HepG2 (cell line): ENCODE results near the gene TIMELESS. TPM values are rescaled to one million over a fixed set of nuclear protein-coding genes. Genes with fewer than 3 reads are reported as not detected.
A peak's percentile ranks its signal among the peaks of the same experiment; 100 is the strongest.

Experiments
- ATAC-seq: fragments of 200-7000 bp; cut with Tn5 transposase; 3 replicates; pipeline ENCODE4 v1.9.1; 2020; ENCODE audit warnings: mild to moderate bottlenecking, moderate library complexity
- BruUV-seq: library from RNA; stranded (reverse); fragments of 400-500 nt; replicated peaks from 2 replicates; lab custom pipeline; 2021; lab: Mats Ljungman, UMichigan
- CTCF ChIA-PET: fragments of 300-600 bp; formaldehyde crosslinking; extraction: SDS; loops from one replicate; lab custom pipeline; 2021; ENCODE audit warnings: low total read pairs, inconsistent platforms, low intra/inter-chr PET ratio; lab: Yijun Ruan, JAX
- POLR2A ChIA-PET: fragments of 350-600 bp; sonication (Branson Sonifier 250); formaldehyde crosslinking; loops from one replicate; lab custom pipeline; 2020; ENCODE audit warnings: antibody characterized with exemption, inconsistent platforms; lab: Yijun Ruan, JAX
- DNase-seq: peaks from one replicate; pipeline ENCODE4 v3.0.0-alpha.2; 2015; ENCODE audit warnings: low spot score
- FAIRE-seq: peaks from 3 replicates; lab custom pipeline; 2011; peaks lifted over from hg19 to GRCh38; lab: Jason Lieb, UNC
- H2AFZ ChIP-seq: one replicate; pipeline ENCODE4 v1.6.1; 2011; ENCODE audit warnings: low read length, inconsistent platforms
- H3K27ac ChIP-seq: fragments of 300-600 bp; 3 replicates; pipeline ENCODE4 v1.8.0; 2011; ENCODE audit warnings: mixed run types, mild to moderate bottlenecking, mixed read lengths, low read length, inconsistent platforms; ENCODE audit not compliant: insufficient read depth; ENCODE audit errors: extremely low read length
- H3K27me3 ChIP-seq, 2 experiments: fragments of 200-600 bp in 1 of 2; 2 replicates in 1 of 2; 3 replicates in 1 of 2; pipeline versions ENCODE4 v1.6.0 to v1.8.0; 2011; ENCODE audit warnings: low read length in 2 of 2, mild to moderate bottlenecking in 2 of 2, moderate library complexity in 2 of 2, inconsistent platforms in 1 of 2; ENCODE audit not compliant: insufficient read depth in 2 of 2, control insufficient read depth in 1 of 2
- H3K36me3 ChIP-seq, 2 experiments: fragments of 200-600 bp in 1 of 2; replicated peaks in 1 of 2; 2 replicates in 1 of 2; 3 replicates in 1 of 2; pipeline versions ENCODE4 v1.5.1 to v1.8.0; 2011; ENCODE audit warnings: low read length in 2 of 2, inconsistent platforms in 1 of 2; ENCODE audit not compliant: insufficient read depth in 2 of 2, control insufficient read depth in 1 of 2
- H3K4me1 ChIP-seq: 2 replicates; pipeline ENCODE4 v1.5.1; 2012; ENCODE audit warnings: low read length, inconsistent platforms; ENCODE audit not compliant: insufficient read depth
- H3K4me2 ChIP-seq: 2 replicates; pipeline ENCODE4 v1.6.0; 2011; ENCODE audit warnings: low read depth, low read length, inconsistent platforms
- H3K4me3 ChIP-seq, 3 experiments: fragments of 200-600 bp in 1 of 3; sonication (generic), shearing (Covaris generic) in 1 of 3; replicated peaks in 1 of 3; 2 replicates each; pipeline ENCODE4 v1.5.1; 2011 to 2016; ENCODE audit warnings: low read length in 3 of 3, inconsistent platforms in 2 of 3, low read depth in 2 of 3, mild to moderate bottlenecking in 2 of 3, control low read depth in 1 of 3, mixed read lengths in 1 of 3; ENCODE audit not compliant: insufficient read depth in 1 of 3
- H3K79me2 ChIP-seq: one replicate; pipeline ENCODE4 v1.6.1; 2011; ENCODE audit warnings: low read length, inconsistent platforms; ENCODE audit not compliant: insufficient read depth
- H3K9ac ChIP-seq: 2 replicates; pipeline ENCODE4 v1.6.0; 2011; ENCODE audit warnings: mild to moderate bottlenecking, low read depth, low read length, inconsistent platforms; ENCODE audit not compliant: insufficient read depth
- H3K9me3 ChIP-seq: 2 replicates; pipeline ENCODE4 v1.5.1; 2012; ENCODE audit warnings: mild to moderate bottlenecking, low read length
- H4K20me1 ChIP-seq: 2 replicates; pipeline ENCODE4 v1.6.0; 2011; ENCODE audit warnings: inconsistent platforms, mild to moderate bottlenecking, low read length, moderate library complexity; ENCODE audit not compliant: insufficient read depth
- ATF1 ChIP-seq: IDR thresholded peaks from 2 replicates; pipeline ENCODE4 v1.6.1; 2016; ENCODE audit warnings: mild to moderate bottlenecking, control low read depth
- ELF1 ChIP-seq: sonication (generic); formaldehyde crosslinking; IDR thresholded peaks from 2 replicates; pipeline ENCODE4 v1.4.0; 2020; ENCODE audit warnings: missing genetic modification reagents
- HOXA3 ChIP-seq: sonication (generic); formaldehyde crosslinking; IDR thresholded peaks from 2 replicates; pipeline ENCODE4 v1.5.0; 2020; ENCODE audit warnings: missing genetic modification reagents
- NFYB ChIP-seq: sonication (generic); formaldehyde crosslinking; IDR thresholded peaks from 2 replicates; pipeline ENCODE4 v1.4.0; 2020; ENCODE audit warnings: missing genetic modification reagents
- PLSCR1 ChIP-seq: sonication (generic); formaldehyde crosslinking; IDR thresholded peaks from 2 replicates; pipeline ENCODE4 v1.5.0; 2020; ENCODE audit warnings: missing genetic modification reagents, mild to moderate bottlenecking, borderline replicate concordance
- REXO4 ChIP-seq: sonication (generic); formaldehyde crosslinking; IDR thresholded peaks from 2 replicates; pipeline ENCODE4 v1.8.0; 2022; ENCODE audit warnings: missing genetic modification reagents, mild to moderate bottlenecking, borderline replicate concordance
- SNAPC2 ChIP-seq: sonication (generic); formaldehyde crosslinking; IDR thresholded peaks from 2 replicates; pipeline ENCODE4 v1.8.1; 2022; ENCODE audit warnings: mild to moderate bottlenecking, missing genetic modification reagents
- SP4 ChIP-seq: sonication (generic); formaldehyde crosslinking; IDR thresholded peaks from 2 replicates; pipeline ENCODE4 v1.8.1; 2023; ENCODE audit warnings: mild to moderate bottlenecking, missing genetic modification reagents
- ZBTB46 ChIP-seq: sonication (generic); formaldehyde crosslinking; IDR thresholded peaks from 2 replicates; pipeline ENCODE4 v1.4.0; 2020; ENCODE audit warnings: mild to moderate bottlenecking, missing genetic modification reagents, borderline replicate concordance
- ZGPAT ChIP-seq: IDR thresholded peaks from 2 replicates; pipeline ENCODE4 v1.6.1; 2016; ENCODE audit warnings: mild to moderate bottlenecking
- ZNF282 ChIP-seq: fragments of 450-650 bp; IDR thresholded peaks from 2 replicates; pipeline ENCODE4 v1.6.1; 2018; ENCODE audit not compliant: partially characterized antibody
- ZNF383 ChIP-seq: sonication (generic); formaldehyde crosslinking; IDR thresholded peaks from 2 replicates; pipeline ENCODE4 v1.4.0; 2020; ENCODE audit warnings: missing genetic modification reagents, mild to moderate bottlenecking, borderline replicate concordance
- ZNF512 ChIP-seq: sonication (generic); formaldehyde crosslinking; IDR thresholded peaks from 2 replicates; pipeline ENCODE4 v1.4.0; 2020; ENCODE audit warnings: mild to moderate bottlenecking, missing genetic modification reagents
- ZNF792 ChIP-seq: IDR thresholded peaks from 2 replicates; pipeline ENCODE4 v1.6.1; 2016
- WGBS: methylation state at CpG from one replicate; pipeline ENCODE4 v1.1.6; 2017; ENCODE audit warnings: low lambda C conversion rate; 5-methylcytosine and 5-hydroxymethylcytosine counted together
- in situ Hi-C: cut with HindIII; loops from 2 replicates; pipeline ENCODE4 v1.10.0; 2017; ENCODE audit warnings: low pct_unique_long_range_greater_than_20kb; ENCODE audit not compliant: extremely low pct_ligation_motif_present
- intact Hi-C: fragments of 100-400 bp; cut with micrococcal nuclease; formaldehyde crosslinking; loops from one replicate; pipeline ENCODE4 v1.10.0; 2022; ENCODE audit not compliant: unreplicated experiment
- polyA plus RNA-seq, 8 experiments: library from polyadenylated mRNA; depleted of rRNA in 3 of 8; stranded (reverse) in 7 of 8; unstranded in 1 of 8; fragments of >200 nt; fragmentation: Illumina TruSeq in 4 of 8; extraction: Trizol in 4 of 8; gene quantifications; 2 replicates each; pipeline versions ENCODE4 v1.2.1 to v1.2.3, GENCODE V29; 2011 to 2016; ENCODE audit warnings: low read depth in 4 of 8, missing spikeins in 1 of 8, mixed read lengths in 1 of 8; ENCODE audit not compliant: insufficient read depth in 1 of 8
- total RNA-seq, 5 experiments: library from RNA; depleted of rRNA; stranded (reverse); fragments of >200 nt; fragmentation: Illumina TruSeq; extraction: Trizol; gene quantifications; 2 replicates each; pipeline ENCODE4 v1.2.3, GENCODE V29; 2016; ENCODE audit warnings: low read depth in 1 of 5

The TIMELESS gene
- total and polyA plus RNA-seq, 2 of the 13 experiments (the other 11 are each of a cell fraction or from before 2014, with no cell fraction given): 4.0 to 20.3 TPM

- TF ChIP-seq SP4 (CRISPR knock-in tag) (peak; percentile 43; the same call in 1 of the 2 replicates), ZNF383 (no peak), ZNF792 (no peak), PLSCR1 (CRISPR knock-in tag) (no peak), HOXA3 (CRISPR knock-in tag) (0 out of 2 replicates have a peak, but pooled peaks have one; percentile 18)
Observed at GRCh38 chr12:56469007-56469930, 20.0 kb upstream of the TIMELESS start (continued).

GRCh38 chr12:56468216-56469006 lies 19.2 kb upstream of the TIMELESS start, which contains the start of gene SPRYD4:
SPRYD4 (plus strand) TSS chr12:56468578; CDS start chr12:56468592, 14 bp downstream.
- Histone ChIP-seq H3K36me3 (peaks cover 0 to 8% of the 10 kb centered on the region in 2 experiments; a peak in 2 of 5 replicates), H3K4me2 (peak within 1 kb of the TSS; percentile 93), H3K27me3 (no peaks in the 10 kb centered on the region; a peak in 1 of 5 replicates), H2AFZ (peak within 1 kb of the TSS; percentile 85), H3K79me2 (peaks cover 16% of the 10 kb centered on the region), H4K20me1 (no peaks in the 10 kb centered on the region), H3K4me1 (peaks cover 23% of the 10 kb centered on the region), H3K27ac (peak within 1 kb of the TSS; percentile 86), H3K9ac (peak within 1 kb of the TSS; percentile 94), H3K4me3 (peak within 1 kb of the TSS; percentile 79 to 93 (median 80)), H3K9me3 (no peaks in the 10 kb centered on the region)
- in situ Hi-C loops (loop anchor here (10.0 kb wide), 1 partner anchor 274 kb away; no protein-coding TSS in a partner anchor), intact Hi-C loops (loop anchor here (5.0 kb wide), 1 partner anchor 351 kb away; the partner anchor contains the start of genes RPL41 and ZC3H10)
- CTCF ChIA-PET: no interaction called here
- POLR2A ChIA-PET: interaction anchor here (1.4 to 2.2 kb wide), 4 partner anchors 19 to 247 kb away, joined by 6 to 15 read pairs (median 7); partner anchors contain the start of genes CNPY2, RNF41, STAT2 and TIMELESS
- BruUV-seq: TSS peak; percentile 64
- ATAC-seq (peak; percentile 92), FAIRE-seq (peak; percentile 83), DNase-seq (peak; percentile 82)
- 1% methylated on average over 40 of the region's 43 CpGs for WGBS
- TF ChIP-seq ZGPAT (CRISPR knock-in tag) (peak; percentile 96), ZNF282 (no peak), ATF1 (CRISPR knock-in tag) (peak; percentile 98), ZNF512 (CRISPR knock-in tag) (no peak), REXO4 (CRISPR knock-in tag) (no peak), NFYB (CRISPR knock-in tag) (peak; percentile 55), ZBTB46 (0 out of 2 replicates have a peak, but pooled peaks have one; percentile 37), SNAPC2 (peak; percentile 53; the same call in 1 of the 2 replicates), ELF1 (CRISPR knock-in tag) (peak; percentile 60)
